Measurements from ENCODE around the gene PDGFRA.

PDGFRA gene

GRCh38 chr4:54256491-54257486 lies 27.7 kb downstream of the PDGFRA start:
- DNase-seq, result no peak

DNA sequence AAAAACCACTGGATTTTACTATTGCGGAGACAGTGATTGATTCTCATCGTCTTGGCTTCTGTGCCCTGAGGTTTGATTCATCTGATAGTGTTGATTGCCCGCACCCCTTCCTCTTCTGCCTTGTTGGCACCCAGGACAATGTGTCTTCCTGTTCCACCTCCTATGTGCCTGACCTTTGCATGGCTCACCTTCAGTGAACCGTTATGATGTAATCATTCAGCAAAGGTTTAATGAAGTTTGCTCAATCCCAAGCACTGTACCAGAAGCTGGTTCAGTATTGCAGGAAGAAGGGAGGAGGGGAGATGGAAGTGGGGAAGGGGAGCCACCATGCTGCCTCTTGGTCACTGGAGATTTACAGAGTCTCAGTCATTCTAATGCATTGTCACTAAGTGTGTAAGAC lies 36.3 kb downstream of the PDGFRA start:
- no peak for DNase-seq

DNA sequence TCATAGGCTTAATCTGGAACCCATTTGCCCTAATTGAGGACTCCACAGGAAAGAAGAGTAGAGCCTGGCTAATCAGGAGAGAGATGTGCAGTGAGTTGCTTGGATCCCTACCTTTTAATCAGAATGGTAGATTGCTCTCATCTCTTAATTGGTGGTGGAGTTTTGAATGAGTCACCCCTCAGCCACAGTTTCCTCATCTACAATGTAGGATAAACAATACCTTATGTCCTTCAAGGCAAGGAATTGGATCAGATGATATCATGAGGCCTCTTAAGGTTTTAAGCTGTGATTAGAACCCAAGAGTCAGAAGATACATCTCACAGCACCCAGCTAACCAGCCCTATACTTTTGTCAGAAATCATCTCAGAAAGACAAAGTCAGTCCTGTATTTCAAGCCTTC lies 39.1 kb downstream of the PDGFRA start:
- no peak for DNase-seq

DNA sequence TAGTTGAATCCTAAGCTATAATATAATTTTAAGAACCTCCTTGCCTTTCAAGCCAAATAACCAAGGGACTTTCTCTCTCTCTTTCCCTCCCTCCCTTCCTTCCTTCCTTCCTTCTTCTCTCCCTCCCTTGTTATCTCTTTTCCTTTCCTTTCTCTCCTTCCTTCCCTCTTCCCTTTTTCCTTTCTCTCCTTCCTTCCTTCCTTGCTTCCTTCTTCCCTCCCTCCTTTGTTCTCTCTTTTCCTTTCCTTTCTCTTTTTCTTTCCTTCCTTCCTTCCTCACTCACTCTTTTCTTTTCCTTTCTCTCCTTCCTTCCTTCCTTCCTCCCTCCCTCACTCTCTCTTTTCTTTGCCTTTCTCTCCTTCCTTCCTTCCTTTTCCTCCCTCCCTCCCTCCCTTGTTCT lies 42.4 kb downstream of the PDGFRA start:
- DNase-seq, result no peak

DNA sequence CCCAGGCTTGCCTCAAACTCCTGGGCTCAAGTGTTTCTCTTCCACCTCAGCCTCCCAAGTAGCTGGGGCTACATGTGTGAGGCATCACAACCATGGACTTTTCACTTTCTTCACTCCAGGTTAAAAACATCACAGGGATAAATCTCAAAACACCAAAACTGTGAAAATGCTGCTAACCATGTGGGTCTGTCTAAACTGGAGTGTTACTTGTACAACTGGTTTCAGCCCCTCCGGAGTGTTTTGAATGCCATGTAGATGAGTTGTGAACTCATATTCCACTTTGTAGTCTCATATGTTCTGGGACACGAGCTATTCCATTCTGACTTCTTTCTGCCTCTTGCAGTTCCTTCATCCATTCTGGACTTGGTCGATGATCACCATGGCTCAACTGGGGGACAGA lies 43.0 kb downstream of the PDGFRA start:
- no peak for DNase-seq

DNA sequence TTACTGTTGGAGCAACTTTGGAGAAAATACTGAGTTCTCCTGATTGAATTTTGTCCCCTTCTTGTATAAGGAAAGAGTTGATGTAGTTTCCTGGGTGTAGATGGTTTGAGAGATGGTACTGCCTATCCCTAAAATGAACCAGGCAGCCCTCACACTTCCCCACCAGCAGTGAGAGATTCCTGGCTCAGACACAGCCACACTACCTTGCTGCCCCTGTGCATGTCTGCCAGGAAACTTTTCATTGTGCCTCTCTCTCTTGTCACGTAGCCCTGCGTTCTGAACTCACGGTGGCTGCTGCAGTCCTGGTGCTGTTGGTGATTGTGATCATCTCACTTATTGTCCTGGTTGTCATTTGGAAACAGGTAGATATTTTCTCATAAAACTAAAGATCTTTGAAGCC lies 45.2 kb downstream of the PDGFRA start:
- DNase-seq, result no peak

GRCh38 chr4:54274795-54275665 lies 45.9 kb downstream of the PDGFRA start:
- peak in 1 of 5 donors; percentile 35 for DNase-seq

DNA sequence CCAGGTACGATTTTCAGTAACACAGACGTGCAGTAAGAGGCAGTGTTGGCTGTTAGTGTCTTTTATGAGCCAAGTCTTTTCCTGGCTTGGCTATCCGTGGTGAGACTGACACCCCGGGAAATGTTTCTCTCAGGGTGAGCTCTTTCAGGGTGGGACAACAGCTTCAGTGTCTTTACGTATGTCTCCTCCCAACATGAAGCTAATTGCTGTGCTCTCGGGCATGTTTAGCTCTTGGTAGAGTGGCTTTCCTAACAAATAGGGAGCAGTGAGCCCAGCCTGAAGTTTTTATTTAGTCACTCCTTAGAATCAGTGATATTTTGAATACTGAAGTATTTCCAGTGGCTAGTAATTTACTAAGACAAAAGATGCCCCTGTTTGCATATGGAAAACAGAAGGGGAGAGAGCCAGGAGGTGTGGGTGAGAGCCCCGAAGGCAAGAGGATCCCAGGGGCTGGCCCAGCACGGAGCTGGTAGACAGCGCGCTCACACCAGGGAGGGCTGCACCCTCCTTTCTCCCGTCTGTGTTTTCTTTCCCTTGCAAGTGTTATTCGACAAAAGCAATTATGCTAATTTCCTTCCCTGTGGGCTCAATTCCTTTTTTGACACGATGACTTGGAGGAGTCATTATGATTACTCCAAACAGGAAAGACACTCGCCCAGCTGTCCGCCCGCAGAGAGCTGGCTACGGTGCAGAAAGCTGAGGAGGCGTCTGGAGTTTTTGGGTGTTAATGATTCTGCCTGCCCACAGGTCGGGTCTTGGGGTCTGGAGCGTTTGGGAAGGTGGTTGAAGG lies 47.7 kb downstream of the PDGFRA start:
- peak in 1 of 5 donors; percentile 9 for DNase-seq

- DNase-seq, result peak in 1 of 5 donors; percentile 80
Measured at GRCh38 chr4:54277691-54278090, 48.6 kb downstream of the PDGFRA start.

- DNase-seq, result no peak
Measured at GRCh38 chr4:54278216-54278615, 49.1 kb downstream of the PDGFRA start.

DNA sequence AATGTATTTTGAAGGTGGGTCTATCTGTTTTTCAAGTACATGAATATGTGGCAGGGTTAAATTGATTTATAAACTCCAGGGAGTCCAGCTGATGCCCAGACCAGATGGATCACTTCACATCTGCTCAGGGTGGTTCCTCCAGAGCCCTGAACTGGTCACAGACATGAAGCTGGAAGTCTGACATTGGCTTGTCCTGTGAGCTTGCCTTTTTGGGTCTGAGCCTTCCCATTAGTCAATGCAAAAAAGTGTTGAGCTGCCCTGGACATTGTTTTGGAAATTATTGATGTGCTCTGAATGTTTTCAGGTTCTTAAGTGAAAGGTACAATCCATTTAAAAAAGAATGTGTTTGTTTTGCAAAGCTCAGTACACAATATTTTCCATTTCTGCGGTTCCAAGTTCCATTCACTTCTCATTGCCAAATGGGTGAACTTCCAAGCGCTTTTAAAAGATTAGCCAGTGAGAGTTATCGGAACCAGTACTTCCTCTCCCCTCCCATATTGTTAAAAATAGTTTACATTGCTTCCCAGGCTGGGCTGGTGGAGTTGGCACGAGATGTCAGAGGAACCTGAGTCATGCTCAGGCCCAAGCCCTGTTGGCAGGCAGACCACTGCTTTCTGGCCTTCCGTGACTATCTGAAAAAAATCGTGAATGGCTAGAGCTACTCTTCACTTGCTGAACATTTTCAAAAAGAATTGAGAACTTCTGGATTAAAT lies 52.1 kb downstream of the PDGFRA start:
- no peak for DNase-seq

GRCh38 chr4:54282837-54283236 lies 53.7 kb downstream of the PDGFRA start:
- no peak for DNase-seq

- no peak for DNase-seq
Measured at GRCh38 chr4:54289316-54289715, 60.2 kb downstream of the PDGFRA start.

GRCh38 chr4:54290980-54291379 lies 61.9 kb downstream of the PDGFRA start:
- DNase-seq, result no peak

GRCh38 chr4:54296548-54297203 lies 67.6 kb downstream of the PDGFRA start:
- DNase-seq, result no peak

DNA sequence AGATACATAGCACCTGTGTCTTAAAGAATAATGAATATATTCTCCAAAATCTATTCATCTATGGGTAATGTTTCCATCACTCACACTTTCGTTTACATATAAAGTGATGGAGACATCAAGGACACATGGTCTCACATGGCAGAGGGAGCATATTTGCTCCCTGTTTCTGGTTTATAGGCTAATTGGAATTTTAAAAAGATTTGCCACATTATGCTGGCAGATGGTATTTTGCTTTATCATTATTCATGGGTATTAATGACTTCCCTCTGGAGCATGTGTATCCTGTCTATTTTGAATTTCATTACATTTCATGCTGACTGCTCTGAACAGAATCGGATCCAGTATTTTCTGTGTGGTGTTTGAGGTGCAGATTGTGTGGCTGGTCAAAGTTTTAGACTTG lies 79.0 kb downstream of the PDGFRA start:
- no peak for DNase-seq

DNA sequence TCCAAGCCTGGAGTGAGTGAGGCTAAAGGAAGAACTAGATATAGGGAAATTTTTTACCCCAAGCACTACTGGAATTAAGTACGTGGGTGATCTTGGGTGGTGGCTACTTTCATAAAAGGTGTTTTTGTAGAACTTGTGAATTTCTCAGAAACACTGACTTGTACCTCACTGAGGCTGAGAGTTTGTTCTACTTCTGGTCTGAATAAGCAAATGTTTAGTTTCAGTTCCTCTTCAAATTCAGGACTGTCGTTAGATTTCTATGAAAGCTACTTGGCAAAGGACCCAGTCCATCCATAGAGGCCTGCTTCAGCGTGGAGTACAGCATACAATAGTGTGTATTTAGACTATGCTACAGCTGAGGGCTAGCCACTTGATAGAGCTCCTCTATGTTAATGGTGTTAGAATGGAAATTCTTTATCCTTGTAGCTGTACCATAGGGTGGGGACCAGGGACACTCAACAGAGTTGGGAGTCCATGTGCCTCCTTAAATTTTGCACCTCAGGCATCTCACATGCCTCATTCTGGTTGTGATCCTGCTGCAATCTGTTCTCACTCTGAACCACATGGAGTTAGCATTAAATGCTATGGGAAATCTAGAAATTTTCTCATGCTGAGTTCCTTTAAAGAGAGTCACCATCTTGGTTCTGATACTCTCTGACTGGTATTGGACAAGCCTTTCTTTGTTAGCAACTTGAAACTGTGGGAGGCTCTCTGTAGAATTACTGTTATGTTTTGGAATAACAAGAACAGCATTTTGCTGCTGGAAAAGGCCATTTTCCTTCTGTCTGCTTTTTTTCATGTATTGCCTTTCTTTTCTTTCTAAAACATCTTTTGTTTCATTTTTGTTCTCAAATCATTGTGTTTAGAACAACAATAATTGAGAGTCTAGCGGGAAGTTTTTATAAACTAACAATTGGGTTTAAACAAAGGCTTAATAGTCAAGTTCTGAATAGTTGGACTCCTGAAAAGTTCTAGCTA lies 86.8 kb downstream of the PDGFRA start:
- peak in 1 of 5 donors; percentile 87 for DNase-seq

GRCh38 chr4:54317690-54318089 lies 88.6 kb downstream of the PDGFRA start:
- DNase-seq, result no peak

GRCh38 chr4:54318904-54319303 lies 89.8 kb downstream of the PDGFRA start:
- peak in 1 of 5 donors; percentile 55 for DNase-seq

Measured in T-helper 1 cell (primary cell).